ENCODE measurements around the gene NLGN1.

DNA sequence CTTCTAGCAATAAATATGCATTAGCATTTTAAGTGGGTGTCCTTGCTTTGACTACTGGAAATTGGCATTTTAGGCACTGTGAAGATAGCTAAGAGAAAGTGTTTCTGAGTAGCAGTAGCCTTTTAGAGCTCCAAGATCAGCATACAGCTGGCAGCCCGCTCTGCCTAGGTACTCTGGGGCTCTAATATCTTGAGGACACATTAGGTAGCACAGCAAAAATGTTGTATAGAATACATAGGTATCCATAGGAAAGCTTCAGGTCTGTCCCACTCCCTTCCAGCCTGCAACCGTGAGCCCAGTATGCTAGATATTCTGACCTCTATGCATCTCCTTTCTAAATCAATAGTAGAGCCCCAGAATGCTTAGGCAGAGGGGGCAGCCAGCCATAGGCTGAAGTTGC is 670.5 kb downstream of the NLGN1 start:
- TF ChIP-seq, protein P1, sequence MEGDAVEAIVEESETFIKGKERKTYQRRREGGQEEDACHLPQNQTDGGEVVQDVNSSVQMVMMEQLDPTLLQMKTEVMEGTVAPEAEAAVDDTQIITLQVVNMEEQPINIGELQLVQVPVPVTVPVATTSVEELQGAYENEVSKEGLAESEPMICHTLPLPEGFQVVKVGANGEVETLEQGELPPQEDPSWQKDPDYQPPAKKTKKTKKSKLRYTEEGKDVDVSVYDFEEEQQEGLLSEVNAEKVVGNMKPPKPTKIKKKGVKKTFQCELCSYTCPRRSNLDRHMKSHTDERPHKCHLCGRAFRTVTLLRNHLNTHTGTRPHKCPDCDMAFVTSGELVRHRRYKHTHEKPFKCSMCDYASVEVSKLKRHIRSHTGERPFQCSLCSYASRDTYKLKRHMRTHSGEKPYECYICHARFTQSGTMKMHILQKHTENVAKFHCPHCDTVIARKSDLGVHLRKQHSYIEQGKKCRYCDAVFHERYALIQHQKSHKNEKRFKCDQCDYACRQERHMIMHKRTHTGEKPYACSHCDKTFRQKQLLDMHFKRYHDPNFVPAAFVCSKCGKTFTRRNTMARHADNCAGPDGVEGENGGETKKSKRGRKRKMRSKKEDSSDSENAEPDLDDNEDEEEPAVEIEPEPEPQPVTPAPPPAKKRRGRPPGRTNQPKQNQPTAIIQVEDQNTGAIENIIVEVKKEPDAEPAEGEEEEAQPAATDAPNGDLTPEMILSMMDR (IDR thresholded peaks at IDR 0.05), result no peak
- no peak for TF ChIP-seq POLR2A (IDR thresholded peaks at IDR 0.05)
